ENCODE data around the gene RNPC3. TPM values are rescaled to one million over a fixed set of nuclear protein-coding genes. Genes with fewer than 3 reads are reported as not detected.
"Not testable (repeated sequence)": the region's sequence is repeated elsewhere in the genome, so short reads cannot be mapped to it uniquely, and the experiment has no call there.

Gene RNPC3
- total and polyA plus RNA-seq, 2 experiments from 2014 or later = 4.4 to 8.1 TPM

DNA sequence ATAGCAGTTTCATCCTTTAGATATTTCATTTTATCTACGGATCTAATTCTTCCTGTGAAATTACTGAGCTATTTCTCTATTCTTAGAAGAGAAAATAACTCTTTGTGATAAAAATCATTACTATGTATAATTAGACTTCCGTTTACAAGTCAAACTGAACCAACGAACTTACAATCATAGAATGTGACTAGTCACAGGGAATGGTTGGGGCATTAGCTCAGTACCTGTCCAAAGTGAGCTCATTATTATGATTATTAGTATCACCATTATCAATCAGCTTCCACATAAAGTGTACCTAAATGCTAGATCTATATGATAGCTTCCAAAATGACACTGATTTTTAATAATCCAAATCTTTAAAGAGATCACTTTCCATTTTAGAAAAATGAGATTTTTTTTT lies 58.4 kb downstream of the RNPC3 start:
- Histone ChIP-seq H3K4me3 (no peak overlapping the region), H4K20me1 (ENCODE audit: insufficient read depth) (no peaks in the 10 kb centered on the region), H3K4me2 (ENCODE audit: unreplicated experiment) (no peak overlapping the region), H2AFZ (no peak overlapping the region), H3K9me2 (ENCODE audit: insufficient read depth) (no peaks in the 10 kb centered on the region), H3K27ac (no peak overlapping the region), H3K4me1 (ENCODE audit: insufficient read depth) (no peaks in the 10 kb centered on the region), H3K27me3 (replicated peaks; ENCODE audit: insufficient read depth) (no peaks in the 10 kb centered on the region), H3F3A (ENCODE audit: insufficient read depth) (no peaks in the 10 kb centered on the region), H3K9me3 (ENCODE audit: low read depth) (no peaks in the 10 kb centered on the region), H3K9ac (no peak overlapping the region), H3K79me2 (ENCODE audit: insufficient read depth) (no peaks in the 10 kb centered on the region), H3K36me3 (ENCODE audit: low read depth) (no peaks in the 10 kb centered on the region)
- TF ChIP-seq EZH2phosphoT487 (IDR thresholded peaks at IDR 0.05; ENCODE audit: insufficient read depth, low read depth) (no peak), EZH2 (IDR thresholded peaks at IDR 0.05; ENCODE audit: insufficient read depth, poor library complexity, severe bottlenecking) (no peak)
- in situ Hi-C loops (cut with MboI) = no loop called here
- WGBS, 2 experiments (ENCODE audit: low coverage in 1 of 2, low lambda C conversion rate in 2 of 2, missing lambda C conversion rate in 2 of 2) = 38 to 46% methylated on average over 3 of the region's 3 CpGs
- no peak for DNase-seq

- H3K27ac ChIP-seq = no peak overlapping the region
- no peaks in the 10 kb centered on the region for H3K79me2 ChIP-seq (ENCODE audit: insufficient read depth)
- in situ Hi-C loops (cut with MboI) = no loop called here
- no peak overlapping the region for H2AFZ ChIP-seq
- H3K9ac ChIP-seq = no peak overlapping the region
- 12 to 19% methylated on average over 2 of the region's 2 CpGs for WGBS, 2 experiments (ENCODE audit: low coverage in 1 of 2, low lambda C conversion rate in 2 of 2, missing lambda C conversion rate in 2 of 2)
- H3K4me2 ChIP-seq (ENCODE audit: unreplicated experiment) = no peak overlapping the region
- no peak for TF ChIP-seq EZH2 (IDR thresholded peaks at IDR 0.05; ENCODE audit: insufficient read depth, poor library complexity, severe bottlenecking)
- TF ChIP-seq EZH2phosphoT487 (IDR thresholded peaks at IDR 0.05; ENCODE audit: insufficient read depth, low read depth) = no peak
- no peaks in the 10 kb centered on the region for H3K27me3 ChIP-seq (replicated peaks; ENCODE audit: insufficient read depth)
- H3K9me3 ChIP-seq (ENCODE audit: low read depth) = no peaks in the 10 kb centered on the region
- no peaks in the 10 kb centered on the region for H3K9me2 ChIP-seq (ENCODE audit: insufficient read depth)
- H4K20me1 ChIP-seq (ENCODE audit: insufficient read depth) = no peaks in the 10 kb centered on the region
- no peaks in the 10 kb centered on the region for H3K36me3 ChIP-seq (ENCODE audit: low read depth)
- H3F3A ChIP-seq (ENCODE audit: insufficient read depth) = no peaks in the 10 kb centered on the region
- H3K4me1 ChIP-seq (ENCODE audit: insufficient read depth) = no peaks in the 10 kb centered on the region
- no peak overlapping the region for H3K4me3 ChIP-seq
- DNase-seq = no peak
These were observed 59.0 kb downstream of the RNPC3 start for GRCh38 chr1:103584537-103584936.

DNA sequence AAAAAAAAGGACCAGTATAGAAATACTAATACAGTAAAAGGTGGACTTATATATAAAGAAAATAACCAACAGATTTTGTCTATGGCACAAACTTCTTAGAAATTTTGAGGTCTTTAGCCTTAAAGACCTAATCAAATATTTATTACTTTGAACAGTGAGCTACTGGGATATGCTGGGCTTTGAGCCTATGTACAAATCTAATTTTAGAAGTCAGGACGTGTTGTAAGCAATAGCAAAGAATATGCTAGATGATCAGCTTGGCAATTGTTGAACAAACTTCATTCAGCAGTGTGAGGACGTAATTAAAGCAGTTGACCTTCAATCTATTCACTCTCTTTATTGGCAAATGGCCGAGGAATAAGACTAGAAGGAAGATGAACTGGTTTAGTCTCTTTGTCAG lies 77.2 kb downstream of the RNPC3 start:
- H3K79me2 ChIP-seq (ENCODE audit: insufficient read depth); H2AFZ ChIP-seq; DNase-seq; H3K9me3 ChIP-seq (ENCODE audit: low read depth); H3K4me3 ChIP-seq; H3K4me1 ChIP-seq (ENCODE audit: insufficient read depth); H3K9me2 ChIP-seq (ENCODE audit: insufficient read depth); H3K27ac ChIP-seq; in situ Hi-C loops (cut with MboI); H3K27me3 ChIP-seq (replicated peaks; ENCODE audit: insufficient read depth); H3K4me2 ChIP-seq (ENCODE audit: unreplicated experiment); H3K9ac ChIP-seq; H3K36me3 ChIP-seq (ENCODE audit: low read depth); H3F3A ChIP-seq (ENCODE audit: insufficient read depth); H4K20me1 ChIP-seq (ENCODE audit: insufficient read depth): not testable (repeated sequence)
- no CpG with 5 or more reads among the region's 3 CpGs for WGBS, 2 experiments (ENCODE audit: low coverage in 1 of 2, low lambda C conversion rate in 2 of 2, missing lambda C conversion rate in 2 of 2)

Other genes starting within 250 kb of the RNPC3 start
- gene AMY2B, start 45.9 kb downstream of the RNPC3 start, total RNA-seq (2014; rRNA removed; shearing (Covaris generic)) = 1.1 and 2.5 TPM in 2 replicates
- gene AMY2B, start 45.9 kb downstream of the RNPC3 start, polyA plus RNA-seq (2016; fragmentation: Nextera tagmentation; extraction: Ambion mirVana) = 0.63 and 0.94 TPM in 2 replicates
- gene AMY2A, start 91.7 kb downstream of the RNPC3 start, total RNA-seq (2014; rRNA removed; shearing (Covaris generic)) = not detected in 2 replicates
- gene AMY2A, start 91.7 kb downstream of the RNPC3 start, polyA plus RNA-seq (2016; fragmentation: Nextera tagmentation; extraction: Ambion mirVana) = not detected in 2 replicates
- not detected in 2 replicates for gene AMY1A, start 130.1 kb downstream of the RNPC3 start, total RNA-seq (2014; rRNA removed; shearing (Covaris generic))
- not detected in 2 replicates for gene AMY1A, start 130.1 kb downstream of the RNPC3 start, polyA plus RNA-seq (2016; fragmentation: Nextera tagmentation; extraction: Ambion mirVana)
- not detected in 2 replicates for gene AMY1B, start 170.5 kb downstream of the RNPC3 start, total RNA-seq (2014; rRNA removed; shearing (Covaris generic))
- gene AMY1B, start 170.5 kb downstream of the RNPC3 start, polyA plus RNA-seq (2016; fragmentation: Nextera tagmentation; extraction: Ambion mirVana) = not detected in 2 replicates
- not detected in 2 replicates for gene AMY1C, start 224.2 kb downstream of the RNPC3 start, total RNA-seq (2014; rRNA removed; shearing (Covaris generic))
- not detected in 2 replicates for gene AMY1C, start 224.2 kb downstream of the RNPC3 start, polyA plus RNA-seq (2016; fragmentation: Nextera tagmentation; extraction: Ambion mirVana)

Data from GM23248 (cell line).